ENCODE measurements around the gene EBP.

- TF ChIP-seq EZH2 (IDR thresholded peaks at IDR 0.05; ENCODE audit: borderline replicate concordance, low read depth, low read length) (no peak), RNF2 (IDR thresholded peaks at IDR 0.05) (no peak), PBX2 (CRISPR knock-in tag; IDR thresholded peaks at IDR 0.05; ENCODE audit: low read depth) (no peak), PBX2 (tag; conservative IDR thresholded peaks at IDR 0.05; ENCODE audit: low read depth) (no peak), SMAD3 (CRISPR knock-in tag; conservative IDR thresholded peaks at IDR 0.05) (no peak)
- TF ChIP-seq, protein P1, sequence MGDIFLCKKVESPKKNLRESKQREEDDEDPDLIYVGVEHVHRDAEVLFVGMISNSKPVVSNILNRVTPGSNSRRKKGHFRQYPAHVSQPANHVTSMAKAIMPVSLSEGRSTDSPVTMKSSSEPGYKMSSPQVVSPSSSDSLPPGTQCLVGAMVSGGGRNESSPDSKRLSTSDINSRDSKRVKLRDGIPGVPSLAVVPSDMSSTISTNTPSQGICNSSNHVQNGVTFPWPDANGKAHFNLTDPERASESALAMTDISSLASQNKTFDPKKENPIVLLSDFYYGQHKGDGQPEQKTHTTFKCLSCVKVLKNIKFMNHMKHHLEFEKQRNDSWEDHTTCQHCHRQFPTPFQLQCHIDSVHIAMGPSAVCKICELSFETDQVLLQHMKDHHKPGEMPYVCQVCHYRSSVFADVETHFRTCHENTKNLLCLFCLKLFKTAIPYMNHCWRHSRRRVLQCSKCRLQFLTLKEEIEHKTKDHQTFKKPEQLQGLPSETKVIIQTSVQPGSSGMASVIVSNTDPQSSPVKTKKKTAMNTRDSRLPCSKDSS (IDR thresholded peaks at IDR 0.05; ENCODE audit: low read depth, partially characterized antibody), result no peak
Observed at GRCh38 chrX:48560056-48560455, 38.4 kb downstream of the EBP start.
